Right kidney (tissue), 1 donor: Measurements from ENCODE around the gene RNF213.
A peak's percentile ranks its signal among the peaks of the same experiment; 100 is the strongest.

ENCODE experiments used
- DNase-seq: peaks from one replicate; pipeline ENCODE4 v3.0.0-alpha.2; 2016

The RNF213 gene

DNA sequence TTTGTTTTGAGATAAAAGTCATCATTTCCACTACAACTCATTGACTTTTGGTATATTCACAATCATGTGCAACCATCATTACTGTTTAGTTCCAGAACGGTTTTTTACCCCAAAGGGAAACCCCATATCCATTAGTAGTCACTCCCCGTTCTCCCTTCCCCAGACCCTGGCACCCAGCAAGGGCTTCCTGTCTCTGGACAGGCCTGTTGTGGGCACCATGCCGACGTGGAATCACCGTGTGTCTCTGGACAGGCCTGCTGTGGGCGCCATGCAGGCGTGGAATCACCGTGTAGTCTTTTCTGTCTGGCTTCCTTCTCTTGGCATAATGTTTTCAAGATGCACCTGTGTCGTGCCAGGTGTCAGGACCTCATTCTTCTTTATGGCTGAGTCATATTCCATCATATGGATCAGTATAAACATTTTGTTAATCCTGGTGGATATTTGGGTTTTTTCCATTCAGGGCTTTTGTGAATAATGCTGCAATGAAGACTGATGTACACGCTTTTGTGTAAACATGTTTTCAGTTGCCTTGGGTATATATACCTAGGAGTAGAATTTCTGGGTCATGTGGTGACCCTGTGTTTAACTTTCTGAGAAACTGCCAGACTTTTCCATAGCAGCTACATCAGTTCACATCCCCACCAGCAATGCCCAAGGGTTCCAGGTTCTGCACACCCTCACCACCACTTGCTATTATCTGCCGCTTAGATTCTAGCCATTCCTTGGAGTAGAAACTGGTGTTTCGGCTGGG is 173.4 kb downstream of the RNF213 start:
- DNase-seq, result no peak

DNA sequence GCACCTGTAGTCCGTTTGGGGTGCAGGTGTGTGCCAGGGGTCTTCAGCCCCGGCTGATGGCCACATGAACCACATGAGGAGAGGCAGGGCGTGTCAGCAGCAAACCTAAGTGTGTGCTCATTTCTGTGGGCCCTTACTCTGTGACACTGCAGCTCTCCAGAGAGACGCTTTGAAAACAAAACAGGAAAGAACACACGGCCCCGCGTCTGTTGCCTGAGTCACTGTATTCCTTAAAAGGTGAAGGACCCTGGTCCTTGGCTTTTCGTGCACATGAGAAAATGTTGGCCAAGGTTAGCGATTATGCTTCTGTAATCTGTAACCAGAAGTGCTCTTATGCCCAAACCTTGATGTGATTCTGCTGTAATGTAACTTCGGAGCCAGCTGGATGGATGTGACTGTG is 176.9 kb downstream of the RNF213 start:
- no peak for DNase-seq

DNA sequence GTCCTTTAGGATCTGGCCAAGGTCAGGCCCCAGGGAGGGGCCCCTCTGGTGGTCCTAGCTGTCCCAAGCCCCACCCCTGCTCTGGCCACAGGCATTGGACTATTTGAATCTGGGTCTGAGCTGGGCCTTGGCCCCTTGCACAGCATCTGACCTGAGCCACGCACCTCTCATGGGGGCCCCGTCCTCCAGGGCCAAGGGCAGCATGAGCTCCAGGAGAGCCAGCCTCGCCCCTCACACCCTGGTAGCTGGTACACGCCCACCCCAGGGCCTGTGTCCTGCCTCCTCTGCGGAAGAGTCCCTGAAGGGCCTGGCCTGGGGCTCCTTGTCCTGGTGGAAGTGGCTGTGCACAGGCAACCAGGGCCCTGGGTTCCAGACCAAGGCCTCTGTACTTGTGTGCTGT is 178.2 kb downstream of the RNF213 start:
- no peak for DNase-seq

DNA sequence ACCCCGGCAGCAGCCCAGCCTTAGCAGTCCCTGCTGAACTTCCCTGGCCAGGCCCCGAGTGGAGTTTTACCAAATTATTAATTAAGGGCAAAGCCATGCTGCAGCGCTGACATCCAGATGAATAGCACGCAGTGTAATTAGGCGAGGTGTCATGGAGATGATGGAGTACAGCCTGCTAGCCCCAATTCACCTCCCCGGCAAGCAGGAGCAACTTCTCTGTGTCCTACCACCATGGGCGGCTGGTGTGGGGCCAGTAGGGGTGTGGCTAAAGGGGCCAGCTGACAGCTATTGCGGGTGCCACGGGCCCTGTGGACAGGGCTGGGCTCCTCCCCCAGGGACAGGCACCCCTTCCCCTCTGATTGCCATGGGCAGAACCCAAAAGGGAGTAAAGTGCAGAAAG is 178.8 kb downstream of the RNF213 start:
- no peak for DNase-seq

DNA sequence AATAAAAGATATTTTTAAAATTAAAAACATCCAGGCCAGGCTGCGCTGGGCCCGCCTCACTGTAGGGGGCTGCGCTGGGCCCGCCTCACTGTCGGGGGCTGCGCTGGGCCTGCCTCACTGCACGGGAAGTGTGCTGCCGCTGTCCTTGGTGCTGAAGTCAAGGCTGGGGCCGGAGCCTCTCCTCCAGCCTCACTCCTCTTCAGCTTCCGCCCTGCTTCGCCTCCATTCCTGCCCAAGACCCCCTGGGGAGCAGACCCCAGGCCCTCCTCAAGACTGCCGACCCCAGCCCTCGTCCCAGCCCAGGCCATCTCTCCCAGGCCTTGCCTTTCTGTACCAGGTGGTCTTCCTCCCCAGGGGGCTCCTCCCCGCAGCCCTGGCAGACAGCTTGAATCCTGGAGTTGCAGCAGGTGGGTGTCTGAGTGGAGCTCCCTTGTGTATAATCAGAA is 180.5 kb downstream of the RNF213 start:
- DNase-seq, result peak; percentile 50

DNA sequence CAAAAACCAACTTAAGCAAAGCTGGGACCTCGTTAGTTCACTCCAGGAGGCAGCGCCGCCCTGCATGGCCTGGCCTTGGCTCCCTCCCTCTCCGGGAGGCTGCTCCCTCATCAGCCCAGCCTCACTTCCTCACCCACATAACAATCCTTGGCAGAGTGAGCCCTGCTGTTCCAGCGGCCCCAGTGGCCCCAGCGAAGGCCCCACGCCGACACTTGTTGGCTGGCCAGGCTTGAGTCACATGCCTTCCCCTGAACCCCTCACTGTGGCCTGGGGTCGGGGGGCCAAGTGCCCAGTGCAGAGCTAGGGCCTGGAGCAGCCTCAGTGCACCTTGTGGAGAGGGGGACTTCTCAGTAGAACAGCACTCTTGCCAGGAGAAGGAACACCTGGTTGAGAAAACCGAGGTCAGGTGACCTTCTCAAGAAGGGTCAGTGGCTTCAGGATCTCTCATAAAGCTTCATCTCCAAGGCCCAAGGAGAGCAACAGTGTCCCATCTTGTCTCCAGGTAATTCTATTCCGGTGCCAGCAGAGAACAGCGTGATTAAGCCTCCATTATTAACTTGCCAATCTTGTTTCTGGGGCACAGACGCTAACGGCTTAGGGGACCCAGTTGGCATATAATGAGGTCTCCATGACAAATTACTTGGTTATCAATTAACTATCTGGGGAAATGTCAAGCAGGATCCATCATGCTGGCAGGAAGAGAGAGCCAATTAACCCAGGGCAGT is 181.1 kb downstream of the RNF213 start:
- DNase-seq, result no peak

DNA sequence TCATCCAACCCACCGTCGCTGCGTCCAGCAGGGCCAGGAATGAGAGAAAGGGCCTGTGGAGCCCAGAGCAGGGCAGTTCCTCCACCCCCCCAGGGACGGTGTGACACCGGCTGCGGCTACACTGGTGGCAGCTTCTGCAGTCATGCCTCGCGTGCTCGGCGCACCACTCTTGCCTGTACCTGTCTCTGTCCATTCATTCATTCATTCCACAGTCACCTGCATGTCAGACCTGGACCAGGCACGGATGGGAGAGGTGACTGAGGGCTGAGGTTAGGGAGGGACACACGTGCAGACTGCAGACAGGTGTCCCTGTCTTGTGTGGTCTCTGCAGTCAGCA is 181.6 kb downstream of the RNF213 start:
- no peak for DNase-seq

DNA sequence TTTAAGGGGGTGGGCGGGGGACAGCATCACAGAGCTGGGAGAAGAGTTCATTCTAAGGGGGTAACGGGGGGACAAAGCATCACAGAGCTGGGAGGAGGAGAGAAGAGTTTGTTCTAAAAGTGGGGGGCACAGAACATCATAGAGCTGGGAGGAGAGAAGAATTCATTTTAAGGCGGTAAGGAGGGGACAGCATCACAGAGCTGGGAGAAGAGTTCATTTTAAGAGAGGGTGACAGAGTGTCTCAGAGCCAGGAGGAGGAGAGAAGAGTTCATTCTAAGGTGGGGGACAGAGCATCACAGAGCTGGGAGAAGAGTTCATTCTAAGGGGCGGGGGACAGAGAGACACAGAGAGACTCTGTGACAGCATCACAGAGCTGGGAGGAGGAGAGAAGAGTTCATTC is 182.1 kb downstream of the RNF213 start:
- DNase-seq, result no peak

DNA sequence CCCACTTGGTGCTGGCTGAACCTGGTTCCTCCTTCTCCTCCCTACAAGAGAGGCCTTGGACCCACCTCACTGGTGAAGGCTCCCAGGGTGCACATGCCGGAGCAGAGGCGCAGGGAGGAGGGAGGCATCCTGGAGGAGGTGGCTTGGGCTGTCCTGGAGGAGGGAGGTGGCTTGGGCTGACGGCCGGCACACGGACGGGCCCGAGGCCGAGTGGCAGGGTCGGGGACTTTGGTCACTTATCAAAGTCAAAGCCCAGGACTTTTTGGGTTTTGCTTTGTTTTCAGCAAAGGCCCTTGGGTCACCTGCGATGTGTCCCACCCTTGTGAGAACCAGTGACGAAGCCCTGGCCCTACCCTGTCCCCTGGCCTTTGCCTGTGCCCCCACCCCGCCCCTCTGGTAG is 182.8 kb downstream of the RNF213 start:
- no peak for DNase-seq

DNA sequence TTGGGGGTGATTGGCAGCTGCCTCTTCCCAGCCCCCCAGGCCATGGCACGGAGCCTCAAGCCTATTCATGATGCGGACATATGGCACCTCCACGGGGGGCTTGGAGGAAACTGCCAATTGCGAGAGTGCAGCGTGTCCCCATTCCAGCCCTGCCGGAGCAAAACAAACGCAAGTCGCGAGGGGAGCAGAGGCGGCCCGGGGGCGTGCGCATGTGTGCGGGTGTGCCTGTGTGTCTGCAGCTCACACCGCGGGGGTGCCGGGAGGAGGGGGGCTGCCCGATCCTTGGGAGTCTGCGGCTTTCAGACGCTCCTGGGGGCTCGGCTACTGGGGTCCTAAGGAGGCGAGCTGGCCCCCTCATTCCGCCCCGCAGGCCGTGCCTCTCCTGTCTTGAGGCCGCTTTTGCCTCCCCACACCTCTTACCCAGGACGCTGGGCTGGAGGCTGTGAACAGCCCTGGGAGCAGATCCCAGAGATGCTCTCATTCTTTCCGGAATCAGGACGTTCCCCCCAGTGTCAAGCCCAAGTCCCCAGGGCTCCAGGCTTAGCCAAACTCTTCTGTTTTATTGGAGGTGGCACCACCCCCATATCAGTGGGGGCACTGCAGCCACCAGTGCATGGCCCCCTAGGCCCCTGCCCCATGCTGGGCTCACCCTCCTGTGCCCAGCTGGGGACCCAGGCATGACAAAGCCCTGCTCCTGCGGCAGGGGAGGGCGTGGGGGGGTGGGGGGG is 183.4 kb downstream of the RNF213 start:
- no peak for DNase-seq

DNA sequence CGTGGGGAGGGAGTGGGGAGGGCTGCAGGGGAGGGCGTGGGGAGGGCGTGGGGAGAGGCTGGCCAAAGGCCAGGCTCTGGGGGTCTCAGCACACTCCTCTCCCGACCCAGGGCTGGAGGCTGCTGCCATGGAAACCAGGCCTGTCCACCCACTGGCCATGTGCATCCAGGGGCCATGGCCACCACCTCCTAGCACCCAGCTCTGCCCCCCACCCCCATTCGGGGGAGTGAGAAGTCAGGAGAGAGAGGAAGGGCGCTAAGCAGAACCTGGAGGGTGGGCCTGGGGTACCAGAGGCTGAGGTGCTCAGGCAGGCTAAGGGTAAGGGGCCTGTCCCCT is 184.0 kb downstream of the RNF213 start:
- DNase-seq, result no peak

DNA sequence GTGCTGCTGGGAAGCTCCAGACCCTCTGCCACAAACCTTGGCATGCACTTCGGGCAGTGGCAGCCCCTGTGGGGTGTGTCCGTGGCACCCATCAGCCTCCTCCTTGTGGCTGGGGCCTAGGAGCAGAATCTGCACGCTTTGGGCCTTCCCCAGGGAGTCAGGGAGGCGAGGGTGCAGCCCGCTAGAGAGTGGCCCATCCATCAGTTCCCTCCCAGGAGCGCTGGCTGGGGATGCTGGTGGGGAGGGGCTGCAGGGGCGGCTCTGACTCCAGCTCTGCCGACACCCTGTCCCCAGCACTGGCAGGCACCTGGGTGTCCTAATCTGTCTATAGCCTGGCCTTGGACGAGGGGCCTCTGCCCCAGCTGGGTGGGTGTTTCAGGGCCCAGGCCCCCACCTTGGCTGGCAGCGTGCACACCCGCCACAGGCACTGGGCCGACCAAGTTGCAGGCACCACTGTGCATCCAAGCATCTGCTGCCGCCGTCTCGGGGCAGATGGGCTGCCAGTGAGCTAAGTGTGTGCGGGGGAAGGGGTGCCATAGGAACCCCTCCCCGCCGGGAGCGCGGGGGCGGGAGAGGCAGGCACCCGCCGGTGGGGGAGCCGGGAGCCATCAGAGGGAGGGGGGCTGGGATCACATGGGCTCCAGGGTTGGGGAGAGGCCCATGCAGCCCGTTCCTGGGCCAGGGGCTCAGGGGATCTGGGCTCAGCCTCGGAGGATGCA is 184.5 kb downstream of the RNF213 start:
- DNase-seq, result no peak

DNA sequence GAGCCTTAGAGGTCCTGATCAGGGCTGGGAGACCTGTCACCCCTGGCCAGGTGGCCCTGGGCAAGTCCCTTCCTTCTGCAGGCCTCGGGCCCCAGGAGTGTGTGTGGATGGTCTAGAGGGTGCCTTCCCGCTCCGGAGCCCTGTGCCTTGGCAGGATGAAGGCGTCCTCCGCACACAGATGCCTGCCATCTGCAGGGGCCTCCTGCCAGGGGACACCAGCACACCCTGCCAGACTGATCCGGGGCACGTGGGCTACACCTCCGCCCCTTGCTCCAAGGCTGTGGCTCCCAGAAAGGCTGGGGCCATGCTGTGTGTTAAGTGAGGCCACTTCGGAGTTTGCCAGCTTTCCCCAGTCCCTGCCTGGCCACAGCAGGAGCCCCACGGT is 185.1 kb downstream of the RNF213 start:
- no peak for DNase-seq

DNA sequence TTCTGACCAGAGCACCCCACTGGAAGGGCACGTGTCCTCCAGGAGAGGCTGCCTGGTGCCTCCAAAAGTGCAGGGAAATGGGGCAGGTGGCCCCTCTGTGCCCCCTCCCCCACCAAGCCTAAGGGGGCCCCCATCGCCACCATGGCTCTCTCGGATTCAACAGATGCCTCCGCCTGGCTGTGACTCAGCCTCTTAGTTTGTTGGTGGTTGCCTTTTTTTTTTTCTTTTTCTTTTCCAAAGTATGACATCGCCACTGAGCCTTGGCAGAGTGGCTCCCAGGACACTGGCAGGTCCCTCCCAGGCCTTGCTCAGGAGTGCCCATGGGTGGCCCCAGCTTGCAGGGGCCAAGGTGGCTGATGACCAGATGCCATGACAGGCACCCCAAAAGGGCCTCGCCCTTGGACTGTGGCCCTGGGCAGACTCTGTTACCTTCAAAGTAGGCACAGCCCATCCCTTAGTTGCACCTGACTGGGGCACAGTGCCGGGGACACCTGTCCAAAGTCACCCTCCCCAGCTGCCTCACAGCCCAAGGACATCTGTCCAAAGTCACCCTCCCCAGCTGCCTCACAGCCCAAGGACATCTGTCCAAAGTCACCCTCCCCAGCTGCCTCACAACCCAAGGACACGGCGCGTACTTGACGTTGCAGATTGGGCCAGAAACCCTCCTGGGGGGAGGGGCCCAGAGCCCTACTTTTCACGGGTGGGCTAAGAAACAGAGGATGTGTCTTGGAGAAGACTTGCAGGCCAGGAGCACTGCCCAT is 186.2 kb downstream of the RNF213 start:
- DNase-seq, result no peak

DNA sequence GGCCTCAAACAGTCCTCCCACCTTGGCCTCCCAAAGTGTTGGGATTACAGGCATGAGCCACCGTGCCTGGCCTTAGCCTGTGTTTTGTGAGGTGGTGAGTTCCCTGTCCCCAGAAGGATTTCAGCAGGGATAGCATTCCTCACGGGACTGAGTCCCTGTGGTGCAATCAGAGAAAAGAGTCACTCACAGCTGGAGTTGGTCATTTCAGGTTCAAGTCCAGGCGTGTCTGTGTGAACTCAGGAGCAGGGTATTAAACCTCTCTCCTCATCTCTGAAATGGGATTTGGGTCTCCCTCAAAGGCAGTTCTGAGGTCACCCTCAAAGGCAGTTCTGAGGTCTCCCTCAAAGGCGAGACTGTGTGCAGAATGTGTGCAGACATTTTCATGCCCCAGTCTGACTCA is 187.1 kb downstream of the RNF213 start:
- no peak for DNase-seq
